ENCODE results near the gene TMEM30B.

TMEM30B gene

DNA sequence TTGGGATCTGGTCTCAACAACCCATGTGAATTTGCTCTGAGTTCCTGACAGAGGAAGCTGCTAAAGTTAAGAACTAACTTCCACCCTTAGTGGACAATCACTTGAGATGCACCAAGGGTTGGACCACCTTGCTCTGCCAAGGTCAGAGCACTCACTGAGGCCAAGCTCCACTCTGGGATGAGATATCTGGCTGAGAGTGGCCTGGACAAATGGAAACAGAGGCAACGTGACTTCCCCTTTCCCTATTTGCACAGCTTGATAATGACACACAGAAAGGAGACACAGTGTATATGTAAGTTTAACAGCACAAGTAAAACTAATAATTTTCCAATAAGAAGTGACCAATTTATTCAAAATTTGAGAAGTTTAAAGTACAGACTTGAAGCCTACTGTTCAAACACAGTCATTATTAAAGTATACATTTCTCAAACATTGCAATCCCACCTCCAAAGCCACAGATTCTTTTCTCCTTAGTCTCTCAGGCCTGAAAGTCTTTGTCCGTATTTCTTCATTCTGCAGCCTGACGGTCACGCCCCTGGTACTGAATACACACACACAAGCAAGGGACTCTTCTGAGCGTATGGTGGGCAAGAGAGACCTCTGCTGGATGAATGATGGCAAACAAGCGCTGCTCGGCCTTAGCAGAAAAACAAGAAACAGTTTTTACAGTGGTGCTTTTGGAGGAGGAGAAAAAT lies 28.6 kb downstream of the TMEM30B start:
- Histone ChIP-seq H3K4me3 (ENCODE audit: low read depth, low read length) (no peak overlapping the region), H3K36me3 (ENCODE audit: control insufficient read depth in 2 of 2, insufficient read depth in 1 of 2, low read length in 2 of 2) (no peaks in the 10 kb centered on the region), H3K4me1 (ENCODE audit: control insufficient read depth, insufficient read depth, low read length) (peaks cover 2% of the 10 kb centered on the region; the same call in 1 of the 2 replicates), H3K27ac (ENCODE audit: extremely low read depth, low read depth, low read length) (no peak overlapping the region), H3K9me3 (ENCODE audit: control insufficient read depth, insufficient read depth, low read depth, low read length) (no peaks in the 10 kb centered on the region)
- TF ChIP-seq HOXD13 (CRISPR knock-in tag; IDR thresholded peaks at IDR 0.05; ENCODE audit: borderline replicate concordance) (no peak), KLF9 (tag by site-specific recombination; IDR thresholded peaks at IDR 0.05; ENCODE audit: low read depth) (peak; percentile 22; the same call in 1 of the 2 replicates), KLF10 (tag by site-specific recombination; IDR thresholded peaks at IDR 0.05) (0 out of 2 replicates have a peak, but pooled peaks have one; percentile 51), ZBTB17 (tag by site-specific recombination; IDR thresholded peaks at IDR 0.05) (0 out of 2 replicates have a peak, but pooled peaks have one; percentile 29), ZNF549 (tag by site-specific recombination; IDR thresholded peaks at IDR 0.05) (no peak), ZNF654 (tag by site-specific recombination; IDR thresholded peaks at IDR 0.05; ENCODE audit: low read depth) (peak; percentile 97), TRIM28 (IDR thresholded peaks at IDR 0.05; ENCODE audit: borderline replicate concordance, low read length) (0 out of 2 replicates have a peak, but pooled peaks have one; percentile 30), ZNF24 (tag by site-specific recombination; IDR thresholded peaks at IDR 0.05) (no peak), ZNF133 (tag by site-specific recombination; IDR thresholded peaks at IDR 0.05) (no peak), ZNF211 (tag by site-specific recombination; IDR thresholded peaks at IDR 0.05; ENCODE audit: low read depth) (no peak), ZEB2 (tag by site-specific recombination; IDR thresholded peaks at IDR 0.05) (no peak)
- TF ChIP-seq, protein P1, sequence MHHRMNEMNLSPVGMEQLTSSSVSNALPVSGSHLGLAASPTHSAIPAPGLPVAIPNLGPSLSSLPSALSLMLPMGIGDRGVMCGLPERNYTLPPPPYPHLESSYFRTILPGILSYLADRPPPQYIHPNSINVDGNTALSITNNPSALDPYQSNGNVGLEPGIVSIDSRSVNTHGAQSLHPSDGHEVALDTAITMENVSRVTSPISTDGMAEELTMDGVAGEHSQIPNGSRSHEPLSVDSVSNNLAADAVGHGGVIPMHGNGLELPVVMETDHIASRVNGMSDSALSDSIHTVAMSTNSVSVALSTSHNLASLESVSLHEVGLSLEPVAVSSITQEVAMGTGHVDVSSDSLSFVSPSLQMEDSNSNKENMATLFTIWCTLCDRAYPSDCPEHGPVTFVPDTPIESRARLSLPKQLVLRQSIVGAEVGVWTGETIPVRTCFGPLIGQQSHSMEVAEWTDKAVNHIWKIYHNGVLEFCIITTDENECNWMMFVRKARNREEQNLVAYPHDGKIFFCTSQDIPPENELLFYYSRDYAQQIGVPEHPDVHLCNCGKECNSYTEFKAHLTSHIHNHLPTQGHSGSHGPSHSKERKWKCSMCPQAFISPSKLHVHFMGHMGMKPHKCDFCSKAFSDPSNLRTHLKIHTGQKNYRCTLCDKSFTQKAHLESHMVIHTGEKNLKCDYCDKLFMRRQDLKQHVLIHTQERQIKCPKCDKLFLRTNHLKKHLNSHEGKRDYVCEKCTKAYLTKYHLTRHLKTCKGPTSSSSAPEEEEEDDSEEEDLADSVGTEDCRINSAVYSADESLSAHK (tag by site-specific recombination; IDR thresholded peaks at IDR 0.05): 0 out of 2 replicates have a peak, but pooled peaks have one; percentile 77
- TF ChIP-seq, protein P2, sequence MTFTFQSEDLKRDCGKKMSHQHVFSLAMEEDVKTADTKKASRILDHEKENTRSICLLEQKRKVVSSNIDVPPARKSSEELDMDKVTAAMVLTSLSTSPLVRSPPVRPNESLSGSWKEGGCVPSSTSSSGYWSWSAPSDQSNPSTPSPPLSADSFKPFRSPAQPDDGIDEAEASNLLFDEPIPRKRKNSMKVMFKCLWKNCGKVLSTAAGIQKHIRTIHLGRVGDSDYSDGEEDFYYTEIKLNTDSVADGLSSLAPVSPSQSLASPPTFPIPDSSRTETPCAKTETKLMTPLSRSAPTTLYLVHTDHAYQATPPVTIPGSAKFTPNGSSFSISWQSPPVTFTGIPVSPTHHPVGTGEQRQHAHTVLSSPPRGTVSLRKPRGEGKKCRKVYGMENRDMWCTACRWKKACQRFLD (tag by site-specific recombination; IDR thresholded peaks at IDR 0.05): no peak
- TF ChIP-seq, protein P3, sequence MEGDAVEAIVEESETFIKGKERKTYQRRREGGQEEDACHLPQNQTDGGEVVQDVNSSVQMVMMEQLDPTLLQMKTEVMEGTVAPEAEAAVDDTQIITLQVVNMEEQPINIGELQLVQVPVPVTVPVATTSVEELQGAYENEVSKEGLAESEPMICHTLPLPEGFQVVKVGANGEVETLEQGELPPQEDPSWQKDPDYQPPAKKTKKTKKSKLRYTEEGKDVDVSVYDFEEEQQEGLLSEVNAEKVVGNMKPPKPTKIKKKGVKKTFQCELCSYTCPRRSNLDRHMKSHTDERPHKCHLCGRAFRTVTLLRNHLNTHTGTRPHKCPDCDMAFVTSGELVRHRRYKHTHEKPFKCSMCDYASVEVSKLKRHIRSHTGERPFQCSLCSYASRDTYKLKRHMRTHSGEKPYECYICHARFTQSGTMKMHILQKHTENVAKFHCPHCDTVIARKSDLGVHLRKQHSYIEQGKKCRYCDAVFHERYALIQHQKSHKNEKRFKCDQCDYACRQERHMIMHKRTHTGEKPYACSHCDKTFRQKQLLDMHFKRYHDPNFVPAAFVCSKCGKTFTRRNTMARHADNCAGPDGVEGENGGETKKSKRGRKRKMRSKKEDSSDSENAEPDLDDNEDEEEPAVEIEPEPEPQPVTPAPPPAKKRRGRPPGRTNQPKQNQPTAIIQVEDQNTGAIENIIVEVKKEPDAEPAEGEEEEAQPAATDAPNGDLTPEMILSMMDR (tag by site-specific recombination; IDR thresholded peaks at IDR 0.05): peak; percentile 71
- ChIA-PET CTCF (interaction anchor here (0.7 to 5.4 kb wide), 18 partner anchors 8 to 923 kb away, joined by 3 to 33 read pairs (median 4); no protein-coding TSS in a partner anchor), POLR2A (no interaction called here)

DNA sequence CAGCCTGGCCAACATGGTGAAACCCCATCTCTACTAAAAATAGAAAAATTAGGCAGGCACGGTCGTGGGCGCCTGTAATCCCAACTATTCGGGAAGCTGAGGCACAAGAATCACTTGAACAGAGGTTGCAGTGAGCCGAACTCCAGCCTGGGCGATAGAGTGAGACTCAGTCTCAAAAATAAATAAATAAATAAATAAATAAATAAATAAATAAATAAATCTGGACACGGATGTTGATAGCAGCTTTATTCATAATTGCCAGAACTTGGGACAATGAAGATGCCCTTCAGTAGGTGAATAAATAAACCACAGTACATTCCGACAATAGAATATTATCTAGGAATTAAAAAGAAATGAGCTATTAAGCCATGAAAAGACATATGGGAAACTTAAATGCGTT lies 31.1 kb downstream of the TMEM30B start:
- Histone ChIP-seq H3K4me3 (ENCODE audit: low read depth, low read length) (no peak overlapping the region), H3K27ac (ENCODE audit: extremely low read depth, low read depth, low read length) (no peak overlapping the region), H3K36me3 (ENCODE audit: control insufficient read depth in 2 of 2, insufficient read depth in 1 of 2, low read length in 2 of 2) (no peaks in the 10 kb centered on the region), H3K4me1 (ENCODE audit: control insufficient read depth, insufficient read depth, low read length) (no peaks in the 10 kb centered on the region), H3K9me3 (ENCODE audit: control insufficient read depth, insufficient read depth, low read depth, low read length) (no peaks in the 10 kb centered on the region)
- CTCF ChIA-PET: interaction anchor here (0.5 to 5.4 kb wide), 3 partner anchors 21 to 901 kb away, joined by 3 to 33 read pairs (median 4); no protein-coding TSS in a partner anchor
- POLR2A ChIA-PET: no interaction called here
- TF ChIP-seq ZBTB8A (tag by site-specific recombination; IDR thresholded peaks at IDR 0.05): peak; percentile 49; the same call in 1 of the 2 replicates
- TF ChIP-seq ZNF521 (tag by site-specific recombination; IDR thresholded peaks at IDR 0.05): no peak
- no peak for TF ChIP-seq ZNF157 (tag by site-specific recombination; IDR thresholded peaks at IDR 0.05)
- TF ChIP-seq ZNF112 (tag by site-specific recombination; IDR thresholded peaks at IDR 0.05): no peak
- no peak for TF ChIP-seq ZNF776 (tag by site-specific recombination; IDR thresholded peaks at IDR 0.05; ENCODE audit: borderline replicate concordance)
- TF ChIP-seq ZFP37 (tag by site-specific recombination; IDR thresholded peaks at IDR 0.05): no peak
- TF ChIP-seq ZFP41 (tag by site-specific recombination; IDR thresholded peaks at IDR 0.05; ENCODE audit: borderline replicate concordance): no peak
- TF ChIP-seq, protein P4, sequence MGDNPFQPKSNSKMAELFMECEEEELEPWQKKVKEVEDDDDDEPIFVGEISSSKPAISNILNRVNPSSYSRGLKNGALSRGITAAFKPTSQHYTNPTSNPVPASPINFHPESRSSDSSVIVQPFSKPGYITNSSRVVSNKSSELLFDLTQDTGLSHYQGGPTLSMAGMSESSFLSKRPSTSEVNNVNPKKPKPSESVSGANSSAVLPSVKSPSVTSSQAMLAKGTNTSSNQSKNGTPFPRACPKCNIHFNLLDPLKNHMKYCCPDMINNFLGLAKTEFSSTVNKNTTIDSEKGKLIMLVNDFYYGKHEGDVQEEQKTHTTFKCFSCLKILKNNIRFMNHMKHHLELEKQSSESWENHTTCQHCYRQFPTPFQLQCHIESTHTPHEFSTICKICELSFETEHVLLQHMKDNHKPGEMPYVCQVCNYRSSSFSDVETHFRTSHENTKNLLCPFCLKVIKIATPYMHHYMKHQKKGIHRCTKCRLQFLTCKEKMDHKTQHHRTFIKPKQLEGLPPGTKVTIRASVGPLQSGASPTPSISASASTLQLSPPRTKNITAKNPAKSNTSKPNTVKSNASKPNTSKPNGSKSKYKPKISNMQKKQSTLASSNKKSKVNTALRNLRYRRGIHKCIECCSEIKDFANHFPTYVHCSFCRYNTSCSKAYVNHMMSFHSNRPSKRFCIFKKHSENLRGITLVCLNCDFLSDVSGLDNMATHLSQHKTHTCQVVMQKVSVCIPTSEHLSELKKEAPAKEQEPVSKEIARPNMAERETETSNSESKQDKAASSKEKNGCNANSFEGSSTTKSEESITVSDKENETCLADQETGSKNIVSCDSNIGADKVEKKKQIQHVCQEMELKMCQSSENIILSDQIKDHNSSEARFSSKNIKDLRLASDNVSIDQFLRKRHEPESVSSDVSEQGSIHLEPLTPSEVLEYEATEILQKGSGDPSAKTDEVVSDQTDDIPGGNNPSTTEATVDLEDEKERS (tag by site-specific recombination; IDR thresholded peaks at IDR 0.05): no peak
- peak; percentile 37; the same call in 1 of the 2 replicates for TF ChIP-seq ZNF433 (tag by site-specific recombination; IDR thresholded peaks at IDR 0.05; ENCODE audit: low read depth)
- no peak for TF ChIP-seq SCRT1 (tag by site-specific recombination; IDR thresholded peaks at IDR 0.05; ENCODE audit: borderline replicate concordance)
- TF ChIP-seq GLI2 (tag by site-specific recombination; IDR thresholded peaks at IDR 0.05; ENCODE audit: borderline replicate concordance, low read depth): no peak; the same call in 1 of the 2 replicates
- 0 out of 2 replicates have a peak, but pooled peaks have one; percentile 35 for TF ChIP-seq ZNF558 (tag by site-specific recombination; IDR thresholded peaks at IDR 0.05)
